GM21529 (cell line): ENCODE measurements around the gene TBC1D21.

Source experiments
- ATAC-seq: cut with Tn5 transposase; IDR thresholded peaks from one replicate; pipeline ENCODE4 v1.9.1; 2021; ENCODE audit not compliant: unreplicated experiment

The TBC1D21 gene

DNA sequence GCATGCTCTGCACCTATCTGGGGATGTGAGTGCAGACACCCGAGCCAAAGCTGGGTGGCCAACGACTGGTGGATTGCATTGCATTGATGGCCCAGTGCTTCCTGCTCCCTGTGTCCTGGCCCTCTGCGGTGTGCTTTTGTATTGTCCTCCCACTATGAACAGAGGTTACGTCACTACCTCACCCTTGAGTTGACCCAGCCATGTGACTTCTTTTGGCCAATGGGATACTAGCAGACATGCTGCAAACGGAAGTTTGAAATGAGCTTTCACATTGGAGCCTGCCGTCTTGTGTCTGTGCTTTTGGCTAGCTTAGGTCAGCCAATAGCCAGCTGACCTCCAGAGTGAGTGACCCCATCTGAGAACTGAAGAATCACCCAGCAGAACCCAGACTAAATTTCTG is 15.3 kb upstream of the TBC1D21 start:
- ATAC-seq, result no peak

DNA sequence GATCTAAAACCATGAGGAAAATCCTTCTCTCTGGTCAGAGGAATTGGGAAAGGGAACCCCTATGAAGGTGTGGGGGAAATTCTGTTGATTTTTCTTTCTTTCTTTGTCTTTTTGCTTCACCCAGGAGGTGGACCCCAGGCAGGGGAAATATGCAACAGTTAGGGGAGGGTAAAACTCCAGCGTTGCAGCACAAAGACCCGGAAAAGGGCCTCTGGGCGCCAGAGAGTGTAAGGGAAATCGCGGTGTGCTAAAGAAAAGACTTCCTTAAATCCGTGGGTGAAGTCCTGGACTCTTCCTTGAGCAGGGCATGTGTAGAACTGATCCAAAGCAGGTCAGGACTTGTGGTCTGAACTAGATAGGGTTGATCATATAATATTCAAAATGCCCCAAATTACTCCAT is 11.1 kb upstream of the TBC1D21 start:
- ATAC-seq, result no peak

DNA sequence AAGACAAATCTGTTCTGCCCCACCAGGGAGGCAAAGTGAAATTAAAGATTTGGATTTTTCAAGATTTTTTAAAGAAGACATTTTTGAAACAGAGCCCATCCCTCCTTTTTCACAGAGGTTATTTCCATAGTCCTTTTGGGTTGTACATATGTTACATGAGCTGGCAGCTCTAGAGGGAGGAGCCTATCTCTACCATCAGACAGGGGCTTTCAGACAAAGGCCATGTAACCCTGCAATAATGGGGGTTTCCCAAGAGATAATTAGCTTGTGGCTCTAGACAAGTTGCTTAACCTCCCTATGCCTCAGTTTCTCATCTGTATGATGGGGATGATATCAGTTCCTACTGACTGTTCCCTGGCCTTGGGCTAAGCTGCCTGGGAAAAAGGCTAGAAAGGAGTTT is 8.0 kb upstream of the TBC1D21 start:
- no peak for ATAC-seq

DNA sequence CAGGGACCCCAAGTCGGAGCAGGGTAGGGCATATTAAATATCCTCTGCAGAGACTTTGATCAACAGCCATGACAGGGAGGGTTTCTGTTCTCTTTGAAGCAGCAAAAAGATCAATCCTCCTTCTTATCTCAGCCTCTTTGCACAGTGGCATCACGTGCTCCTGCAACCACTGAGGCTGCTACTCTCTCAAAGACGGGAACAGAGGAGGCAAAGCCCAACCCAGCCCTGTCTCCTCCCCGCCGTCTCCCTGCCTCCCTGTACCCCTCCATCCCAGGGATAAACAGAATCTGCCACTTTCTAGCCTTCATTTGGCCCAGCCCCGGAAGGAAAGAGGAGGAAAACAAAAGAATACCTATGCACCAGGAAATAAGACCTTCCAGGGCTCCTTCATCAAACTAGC is 7.5 kb upstream of the TBC1D21 start:
- ATAC-seq, result no peak

DNA sequence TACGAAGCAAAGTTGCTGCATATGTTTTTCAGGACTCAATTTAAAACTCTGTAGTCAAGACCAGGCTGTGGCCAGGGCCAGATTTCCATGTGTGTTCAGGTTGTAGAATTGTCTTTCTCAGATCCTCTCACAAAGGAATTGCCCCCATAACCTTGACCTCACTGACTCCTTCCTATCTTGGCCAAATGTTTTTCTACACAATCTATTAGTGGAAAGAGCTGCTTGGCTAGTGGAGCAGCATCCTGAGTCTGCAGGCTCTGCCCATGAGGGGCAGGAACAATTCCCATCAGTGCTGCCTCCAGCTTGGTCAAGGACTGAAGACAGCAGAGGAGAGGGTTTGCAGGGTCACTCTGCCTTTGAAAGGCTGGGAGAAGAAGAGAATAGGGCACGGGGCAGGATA is 6.9 kb upstream of the TBC1D21 start:
- ATAC-seq, result no peak

DNA sequence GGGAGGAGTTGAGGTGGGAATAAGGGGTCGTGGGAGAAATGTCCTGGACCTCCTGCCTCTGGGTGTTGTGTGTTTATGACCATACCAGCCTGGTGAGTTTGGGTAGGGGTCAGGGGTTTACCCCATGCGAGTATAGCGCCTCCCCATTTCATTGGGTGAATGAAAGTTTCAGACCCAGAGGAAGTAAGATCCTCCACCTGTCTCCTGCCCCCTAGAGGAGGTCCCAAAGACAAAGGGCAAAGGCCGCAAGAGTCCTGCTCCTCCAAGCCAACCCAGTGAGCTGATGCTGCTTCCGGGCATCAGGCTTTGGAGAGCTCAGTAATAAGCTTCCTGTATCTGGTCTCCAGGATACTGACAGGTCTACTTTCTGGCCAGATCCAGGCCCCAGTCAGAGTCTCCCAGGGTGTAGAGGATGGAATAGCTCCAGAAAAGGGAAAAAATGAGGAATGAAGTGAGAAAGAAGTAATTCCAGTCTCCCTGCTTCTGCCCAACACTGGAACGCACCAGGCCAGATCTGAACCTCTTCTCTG is 6.4 kb upstream of the TBC1D21 start:
- ATAC-seq, result no peak

DNA sequence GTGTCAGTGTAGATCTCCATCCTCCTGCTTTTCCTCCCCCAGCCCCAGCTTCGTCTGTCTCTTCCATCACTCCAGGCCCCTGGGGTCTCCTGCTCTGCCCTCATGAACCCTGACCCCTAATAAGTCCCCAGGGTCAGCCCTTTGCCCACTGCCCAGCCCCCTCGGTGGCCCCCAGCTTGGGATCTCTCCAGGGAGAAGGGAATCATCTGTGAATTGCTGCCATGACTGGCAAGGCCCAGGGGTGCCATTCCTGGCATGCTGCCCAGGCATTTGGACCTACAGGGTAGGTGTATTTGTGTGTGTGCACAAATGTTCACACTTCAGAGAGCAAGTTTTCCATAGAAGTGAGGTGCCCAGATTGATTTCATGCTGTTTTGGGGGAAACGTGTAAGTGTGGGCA is 5.9 kb upstream of the TBC1D21 start:
- no peak for ATAC-seq

DNA sequence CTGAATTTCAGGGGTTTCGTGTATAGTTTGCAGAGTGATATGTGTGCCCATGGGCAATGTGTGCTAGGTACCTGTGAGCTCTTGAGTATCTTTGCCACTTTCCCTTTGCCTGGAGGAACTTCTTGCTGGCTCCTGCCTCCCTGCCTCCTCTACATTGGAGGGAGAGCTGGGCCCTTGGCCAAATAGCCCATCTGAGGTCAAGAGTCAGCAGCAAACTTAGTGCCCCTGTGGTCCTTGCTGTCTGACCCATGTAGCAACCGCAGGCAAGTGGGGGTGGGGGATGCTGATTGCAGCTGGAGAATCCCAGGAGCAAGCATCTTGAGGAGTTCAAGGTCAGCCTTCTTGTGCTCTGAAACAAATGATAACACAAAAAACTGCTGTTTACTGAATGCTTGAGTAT is 5.4 kb upstream of the TBC1D21 start:
- ATAC-seq, result no peak

DNA sequence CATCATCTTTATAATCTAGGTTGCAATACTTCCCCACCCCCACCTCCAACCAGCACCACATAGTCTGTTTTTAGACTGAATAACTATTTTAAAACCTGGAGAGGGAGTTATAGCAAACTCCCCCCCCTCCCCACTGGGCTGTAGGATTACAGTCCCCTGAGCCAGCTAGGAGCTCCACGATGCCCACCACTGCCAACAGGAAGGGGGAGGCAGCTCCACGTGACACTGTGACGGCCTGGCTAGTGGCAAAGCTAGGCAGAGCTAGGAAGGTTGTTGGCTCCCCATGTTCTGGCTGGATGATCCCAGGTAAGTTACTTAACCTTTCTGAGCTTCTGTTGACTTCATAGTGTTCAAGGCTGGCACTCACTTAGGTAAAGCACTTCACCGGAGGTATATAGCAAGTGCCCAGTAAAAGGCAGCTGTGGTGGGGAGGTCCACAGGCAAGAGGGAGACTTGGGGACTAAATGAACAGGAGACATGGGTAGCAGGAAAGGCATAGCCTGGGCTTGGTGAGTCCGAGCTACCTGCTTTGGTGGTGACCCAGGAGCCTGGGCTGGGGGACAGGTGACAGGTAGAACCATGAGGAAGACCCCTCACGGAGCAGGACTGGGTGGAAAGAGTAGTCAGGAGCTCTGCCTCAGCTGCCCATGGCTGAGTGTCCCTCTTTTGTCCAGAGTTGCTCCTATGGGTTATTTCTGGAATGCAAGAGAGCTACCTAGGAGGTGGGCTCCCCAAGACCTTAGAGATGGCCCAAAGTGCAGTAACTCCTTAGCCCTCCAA is 4.0 kb upstream of the TBC1D21 start:
- ATAC-seq, result no peak

DNA sequence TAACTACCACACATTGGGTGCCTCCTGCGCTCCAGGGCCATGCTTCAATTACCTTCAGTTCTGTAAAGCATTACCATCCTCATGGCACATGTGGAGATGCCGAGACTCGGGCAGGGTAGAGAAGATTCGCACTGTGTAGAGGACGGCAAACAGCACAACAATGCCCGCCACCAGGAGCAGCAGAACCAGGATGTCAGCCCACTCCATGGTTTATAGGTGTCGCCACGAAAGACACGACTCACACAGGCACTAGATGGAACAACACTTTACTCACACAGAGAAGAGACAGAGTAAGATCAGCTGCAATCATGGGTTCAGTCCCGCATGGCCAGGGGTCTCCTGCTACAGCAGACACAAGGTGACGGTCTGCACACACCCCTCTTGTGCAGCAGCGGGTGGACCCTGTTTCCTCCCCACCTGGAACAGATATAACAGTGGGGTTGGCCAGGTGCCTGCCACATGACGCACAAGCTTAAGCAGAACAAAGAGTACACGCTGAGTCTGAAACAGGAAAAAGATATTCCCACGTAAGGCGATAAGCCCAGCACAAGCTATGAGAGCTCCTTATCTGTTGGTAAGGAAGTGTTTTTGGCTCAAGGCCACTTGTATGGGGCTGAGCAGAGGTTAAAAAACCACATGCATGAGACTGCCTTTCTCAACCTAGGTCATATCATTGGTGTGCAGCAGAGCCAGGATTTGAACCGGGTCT is 2.5 kb upstream of the TBC1D21 start:
- ATAC-seq, result no peak

DNA sequence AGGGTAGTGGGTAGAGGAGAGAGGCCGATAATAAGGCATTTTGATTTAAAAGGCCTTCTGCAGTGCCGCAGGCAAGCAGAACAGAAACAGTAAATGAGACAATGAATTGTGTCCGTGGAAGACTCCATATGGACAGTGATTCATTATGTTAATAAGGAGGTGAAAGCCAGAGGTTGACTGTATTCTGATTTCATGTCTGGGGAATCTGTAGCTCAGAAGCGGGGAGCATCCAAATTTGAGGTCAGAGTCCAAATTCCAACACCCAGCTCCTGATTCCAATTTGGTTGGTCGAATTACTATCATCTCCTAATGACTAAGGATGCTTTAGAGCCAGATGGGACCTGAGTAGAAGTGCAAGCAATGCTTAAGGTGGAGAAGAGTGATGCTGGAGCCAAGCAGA is 1.0 kb upstream of the TBC1D21 start:
- no peak for ATAC-seq

DNA sequence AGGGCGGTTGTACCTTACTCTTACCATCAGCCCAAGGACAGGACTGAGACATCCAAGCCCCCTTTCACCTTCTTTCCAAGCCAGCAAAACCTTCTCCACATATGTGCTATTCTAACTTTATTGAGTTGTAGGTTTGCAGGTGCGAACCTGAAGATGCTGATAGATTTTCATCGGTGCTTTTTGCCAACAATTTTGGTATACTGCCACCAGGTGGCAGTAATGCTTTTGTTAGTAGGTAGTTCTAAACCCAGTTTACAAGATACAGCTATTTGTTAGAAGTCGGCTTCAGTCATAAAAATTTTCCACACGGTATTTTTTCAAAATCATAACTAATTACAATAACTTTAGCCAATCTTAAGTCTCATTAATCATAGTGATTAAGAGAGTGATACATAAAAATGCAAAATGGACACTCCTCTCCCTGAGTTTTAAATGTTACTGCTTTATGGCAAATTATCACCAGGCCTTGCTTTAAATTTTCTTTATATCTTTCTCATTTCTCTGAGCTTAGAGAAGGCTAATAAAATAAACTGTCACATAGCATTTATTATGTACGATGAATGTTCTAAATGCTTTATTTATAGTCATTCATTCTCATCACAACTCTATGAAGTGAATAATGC is 636 bp downstream of the TBC1D21 start:
- ATAC-seq, result no peak

DNA sequence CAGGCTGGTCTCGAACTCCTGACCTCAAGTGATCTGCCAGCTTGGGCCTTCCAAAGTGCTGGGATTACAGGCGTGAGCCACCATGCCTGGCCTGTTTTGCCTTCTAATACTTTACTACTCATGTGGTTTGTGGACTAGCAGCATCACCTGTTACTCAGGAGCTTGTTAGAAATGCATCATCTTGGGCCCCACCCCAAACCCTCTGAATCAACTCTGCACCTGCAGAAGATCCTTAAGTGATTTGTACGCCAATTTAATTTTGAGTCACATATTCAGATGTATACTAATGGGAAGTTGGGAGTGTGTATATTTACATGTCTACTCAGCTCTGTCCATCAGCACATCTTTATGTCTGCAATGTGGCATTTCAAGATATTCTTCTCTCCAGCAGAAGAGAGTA is 6.1 kb downstream of the TBC1D21 start:
- ATAC-seq, result no peak

DNA sequence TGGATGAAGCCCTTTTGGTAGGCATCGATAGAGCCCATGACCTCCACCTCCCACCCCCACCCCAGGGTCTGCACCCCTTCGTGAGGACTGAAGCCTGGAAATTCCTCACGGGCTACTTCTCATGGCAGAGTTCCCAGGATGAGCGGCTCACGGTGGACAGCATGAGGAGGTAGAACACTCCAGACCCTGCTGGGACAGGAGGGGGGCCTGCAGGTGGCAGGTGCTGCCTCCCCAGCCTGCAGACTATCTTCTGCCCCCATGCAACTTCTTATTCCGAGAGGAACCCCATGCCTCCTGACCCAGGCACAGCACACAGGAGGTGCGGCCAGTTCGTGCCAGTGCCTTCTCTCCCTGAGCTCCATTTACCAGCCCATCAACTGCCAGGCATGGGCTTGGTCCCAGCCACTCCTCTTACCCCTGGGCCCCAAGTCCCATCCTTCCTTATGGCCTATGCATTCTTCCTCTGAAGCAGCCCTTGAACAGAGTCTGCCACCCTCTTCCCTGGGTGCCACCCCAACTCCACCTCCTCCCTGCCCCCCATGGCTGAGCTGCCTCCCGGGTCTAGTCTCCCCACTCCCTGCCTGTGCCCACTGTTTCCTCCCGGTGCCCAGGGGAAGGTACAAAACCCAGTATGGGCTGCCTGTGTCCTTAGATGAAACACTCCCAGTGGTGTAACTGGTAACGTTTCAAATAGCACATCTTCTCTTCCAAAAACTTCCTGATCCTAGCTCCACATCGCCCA is 8.4 kb downstream of the TBC1D21 start:
- ATAC-seq, result no peak

DNA sequence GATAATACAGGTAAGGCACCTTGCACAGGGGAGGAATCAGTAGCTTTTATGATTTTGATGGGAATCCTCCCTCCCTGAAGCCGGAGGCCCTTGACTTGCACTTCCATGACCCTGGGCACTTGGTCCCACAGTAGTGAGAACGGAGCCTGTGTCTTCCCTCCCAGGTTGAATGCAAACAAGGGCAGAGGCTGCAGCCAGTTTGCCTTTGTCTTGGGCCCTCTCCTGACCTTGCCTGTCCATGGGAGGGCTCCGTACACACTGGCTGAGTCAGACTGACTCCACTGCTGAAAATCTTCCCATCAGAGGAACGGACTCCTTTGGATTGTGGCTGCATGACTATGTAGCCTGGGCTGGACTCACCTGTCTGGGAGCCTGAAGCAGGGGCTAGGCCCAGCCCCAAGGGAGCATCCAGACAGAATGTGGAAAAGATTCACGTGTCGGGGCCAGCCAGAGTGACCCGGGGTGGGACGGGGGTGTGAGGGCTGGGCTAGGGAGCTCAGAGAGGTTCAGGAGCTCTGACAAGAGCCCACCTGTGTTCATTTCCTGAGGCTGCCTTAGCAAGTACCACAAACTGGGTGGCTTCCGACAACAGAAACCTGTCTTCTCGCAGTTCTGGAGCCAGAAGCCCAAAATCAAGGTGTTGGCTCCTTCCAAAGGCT is 9.5 kb downstream of the TBC1D21 start:
- ATAC-seq, result no peak

DNA sequence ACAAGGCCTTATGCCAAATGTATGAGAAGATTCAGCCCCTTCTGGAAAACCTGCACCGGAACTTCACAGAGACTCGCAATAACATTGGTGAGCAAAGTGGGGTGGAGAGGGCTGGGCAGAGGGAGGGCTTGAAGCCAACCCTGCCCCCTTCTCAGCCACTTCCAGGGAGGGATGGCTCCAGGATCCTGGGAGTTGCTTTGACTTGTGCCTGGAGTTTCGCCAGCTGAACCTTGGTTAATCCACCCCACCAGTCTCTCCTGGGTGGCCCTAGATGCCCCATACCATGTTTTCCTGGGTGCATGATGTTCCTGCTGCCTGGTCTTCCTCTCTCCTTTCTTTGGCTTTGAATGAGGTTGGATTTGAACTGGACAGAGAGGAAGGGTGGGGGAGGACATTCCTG is 10.8 kb downstream of the TBC1D21 start:
- no peak for ATAC-seq

DNA sequence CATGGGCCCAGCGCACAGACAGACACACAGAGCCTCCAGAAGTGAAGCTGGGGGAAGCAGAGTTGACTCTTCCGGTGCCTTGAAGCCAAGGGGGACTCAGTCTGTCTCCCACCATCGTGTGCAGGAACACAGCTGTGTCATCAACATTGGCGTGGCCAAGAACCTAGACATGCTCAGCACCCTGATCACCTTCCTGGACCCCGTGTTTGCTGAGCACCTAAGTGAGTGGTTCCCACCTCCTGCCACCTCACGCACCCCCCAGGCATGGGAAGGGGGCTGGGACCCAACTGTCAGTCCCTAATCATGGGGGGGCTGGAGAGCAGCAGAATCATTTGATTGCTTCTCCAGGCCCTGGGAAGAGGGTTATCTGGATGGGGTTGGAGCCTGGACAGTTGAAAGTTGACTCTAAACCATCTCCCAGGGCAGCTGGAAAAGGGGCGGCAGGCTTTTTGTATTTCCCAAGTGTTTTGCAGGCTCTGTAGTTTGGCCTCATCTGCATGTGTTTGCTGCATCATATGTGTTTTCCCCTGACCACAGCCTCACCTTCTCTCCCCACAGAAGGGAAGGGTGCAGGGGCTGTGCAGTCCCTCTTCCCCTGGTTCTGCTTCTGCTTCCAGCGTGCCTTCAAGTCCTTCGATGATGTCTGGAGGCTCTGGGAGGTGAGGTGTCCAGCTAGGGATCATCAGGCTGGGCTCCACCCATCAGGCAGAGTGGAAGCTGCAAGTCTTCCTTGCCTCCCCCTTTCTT is 12.8 kb downstream of the TBC1D21 start:
- no peak for ATAC-seq

DNA sequence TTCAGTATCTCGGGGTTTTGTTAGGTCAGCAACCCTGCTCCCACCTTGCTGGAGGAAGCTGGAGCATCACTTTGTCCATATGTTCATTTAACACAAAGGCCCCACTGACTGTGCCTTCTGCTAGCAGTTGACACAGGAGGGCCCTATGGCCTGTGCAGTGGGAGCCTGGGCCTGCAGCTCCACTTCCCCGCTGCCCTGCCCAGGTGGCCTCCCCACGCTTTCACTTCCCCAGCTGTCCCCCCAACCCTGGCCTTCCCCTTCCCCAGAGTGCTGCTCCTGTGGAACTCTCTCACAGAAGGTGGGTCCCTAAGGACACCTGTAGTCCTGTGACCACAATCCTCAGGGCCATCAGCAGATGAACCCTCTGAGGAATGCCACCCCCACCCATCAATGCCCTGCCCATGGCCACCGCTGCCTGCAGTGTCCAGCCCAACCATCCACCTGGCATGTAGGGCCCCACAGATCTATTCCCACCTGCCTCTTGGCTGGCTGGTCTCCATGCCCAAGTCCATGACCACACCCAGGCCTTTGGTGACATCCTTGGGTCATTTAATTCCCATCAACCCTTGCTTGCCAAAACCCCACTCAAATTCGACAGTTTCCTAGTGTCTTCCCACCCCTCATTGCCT is 13.5 kb downstream of the TBC1D21 start:
- no peak for ATAC-seq

DNA sequence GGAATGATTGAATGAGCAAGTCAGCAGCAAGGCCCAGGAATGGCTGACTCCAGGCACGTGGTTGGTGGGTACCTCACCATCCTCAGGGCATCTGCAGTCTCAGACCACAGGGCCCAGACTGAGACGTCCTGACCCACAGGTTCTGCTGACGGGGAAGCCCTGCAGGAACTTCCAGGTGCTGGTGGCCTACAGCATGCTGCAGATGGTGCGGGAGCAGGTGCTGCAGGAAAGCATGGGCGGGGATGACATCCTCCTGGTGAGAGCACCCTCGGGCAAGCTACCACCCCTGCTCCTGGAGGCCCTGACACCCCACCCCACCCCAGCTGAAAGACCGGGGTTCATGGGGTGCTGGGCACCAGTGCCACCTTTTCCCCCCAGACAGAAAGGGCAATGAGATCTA is 14.1 kb downstream of the TBC1D21 start:
- ATAC-seq, result no peak
